GM23338 (cell line): Measurements from ENCODE around the gene NHLRC3.

Source experiments
- CREB1 ChIP-seq: fragments of 250-450 bp; sonication (Bioruptor Pico); IDR thresholded peaks from 2 replicates; pipeline ENCODE4 v1.5.0; 2020; ENCODE audit warnings: low read depth, mild to moderate bottlenecking, moderate library complexity
- CTCF ChIP-seq, 2 experiments: fragments of 200-600 bp in 1 of 2; sonication (generic) in 1 of 2; conservative IDR thresholded peaks; 2 replicates each; pipeline versions ENCODE4 v1.5.1 to v1.6.1; 2016 to 2017; ENCODE audit warnings: antibody characterized with exemption in 2 of 2, low read depth in 2 of 2, mild to moderate bottlenecking in 2 of 2, moderate library complexity in 1 of 2
- ETS1 ChIP-seq: IDR thresholded peaks from 2 replicates; pipeline ENCODE4 v1.6.1; 2016; ENCODE audit warnings: antibody characterized with exemption
- EZH2 ChIP-seq: fragments of 200-600 bp; sonication (generic); IDR thresholded peaks from one replicate; pipeline ENCODE4 v1.8.0; 2017; ENCODE audit warnings: antibody characterized with exemption, mild to moderate bottlenecking, low read depth; ENCODE audit not compliant: unreplicated experiment
- EZH2phosphoT487 ChIP-seq: fragments of 200-600 bp; sonication (generic); IDR thresholded peaks from one replicate; pipeline ENCODE4 v1.8.1; 2018; ENCODE audit warnings: antibody characterized with exemption; ENCODE audit not compliant: unreplicated experiment
- JUNB ChIP-seq: IDR thresholded peaks from one replicate; pipeline ENCODE4 v1.6.1; 2016; ENCODE audit warnings: antibody characterized with exemption; ENCODE audit not compliant: unreplicated experiment
- NANOG ChIP-seq: IDR thresholded peaks from 2 replicates; pipeline ENCODE4 v1.6.1; 2016; ENCODE audit warnings: antibody characterized with exemption, borderline replicate concordance
- POLR2AphosphoS5 ChIP-seq: IDR thresholded peaks from 2 replicates; pipeline ENCODE4 v1.6.1; 2016; ENCODE audit warnings: antibody characterized with exemption, low read depth
- REST ChIP-seq: IDR thresholded peaks from one replicate; pipeline ENCODE4 v1.6.1; 2018; ENCODE audit warnings: antibody characterized with exemption; ENCODE audit not compliant: unreplicated experiment
- STAT1 ChIP-seq: IDR thresholded peaks from one replicate; pipeline ENCODE4 v1.6.1; 2016; ENCODE audit warnings: antibody characterized with exemption; ENCODE audit not compliant: unreplicated experiment
- ZNF331 ChIP-seq: fragments of 250-450 bp; sonication (Bioruptor Pico); IDR thresholded peaks from 2 replicates; pipeline ENCODE4 v1.5.0; 2020; ENCODE audit warnings: low read depth, mild to moderate bottlenecking, moderate library complexity
- ZNF462 ChIP-seq: fragments of 250-450 bp; sonication (Bioruptor Pico); IDR thresholded peaks from 2 replicates; pipeline ENCODE4 v1.5.0; 2020; ENCODE audit warnings: mild to moderate bottlenecking, moderate library complexity

GRCh38 chr13:39023316-39023715, 14.9 kb upstream of the NHLRC3 start:
- TF ChIP-seq POLR2AphosphoS5 (no peak), CTCF (conservative IDR thresholded peaks at IDR 0.05; ENCODE audit: low read depth in 2 of 2) (no peak), ETS1 (no peak), EZH2phosphoT487 (no peak), NANOG (no peak), EZH2 (no peak), REST (no peak), CREB1 (no peak; the same call in 1 of the 2 replicates), JUNB (no peak), ZNF331 (CRISPR knock-in tag) (no peak), ZNF462 (peak; percentile 36; the same call in 1 of the 2 replicates), STAT1 (no peak)
